ENCODE measurements around the gene ST6GALNAC5.

DNA sequence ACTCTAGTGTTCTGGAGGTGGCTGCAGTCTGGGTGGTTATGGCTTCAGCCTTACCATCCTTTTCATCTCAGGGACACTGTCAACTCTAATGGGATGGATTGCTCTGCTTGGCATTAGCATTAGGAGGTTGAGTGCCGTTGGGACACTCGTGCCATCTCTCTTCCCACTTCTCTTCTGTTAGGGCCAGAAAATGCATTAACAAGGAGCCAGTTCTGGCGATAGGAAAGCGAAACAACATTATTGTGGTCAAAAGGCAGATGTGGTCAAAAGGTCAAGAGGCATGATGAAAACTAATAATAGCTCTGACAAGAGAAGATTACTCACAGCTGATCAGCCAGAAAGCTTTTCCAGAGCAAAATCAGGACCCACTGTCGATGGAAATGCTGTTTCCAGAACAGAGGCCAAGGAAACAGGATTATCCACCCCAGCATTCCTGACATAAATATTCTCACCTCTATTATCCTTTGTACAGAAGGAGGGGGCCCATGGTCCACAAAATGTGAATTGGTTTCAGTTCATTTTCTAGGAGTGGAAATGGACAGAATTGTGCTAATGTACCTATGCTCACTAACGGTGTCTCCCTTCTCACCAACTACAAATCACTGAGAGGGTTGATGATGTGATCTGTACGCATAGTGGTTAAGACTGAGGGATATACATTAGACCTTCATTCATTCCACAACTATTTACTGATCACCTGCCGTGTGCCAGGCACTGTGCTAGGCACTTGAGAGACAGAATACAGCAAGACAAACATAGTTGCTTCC lies 72.0 kb downstream of the ST6GALNAC5 start:
- no peak for TF ChIP-seq EZH2 (IDR thresholded peaks at IDR 0.05; ENCODE audit: low read depth)
- TF ChIP-seq, protein P1, sequence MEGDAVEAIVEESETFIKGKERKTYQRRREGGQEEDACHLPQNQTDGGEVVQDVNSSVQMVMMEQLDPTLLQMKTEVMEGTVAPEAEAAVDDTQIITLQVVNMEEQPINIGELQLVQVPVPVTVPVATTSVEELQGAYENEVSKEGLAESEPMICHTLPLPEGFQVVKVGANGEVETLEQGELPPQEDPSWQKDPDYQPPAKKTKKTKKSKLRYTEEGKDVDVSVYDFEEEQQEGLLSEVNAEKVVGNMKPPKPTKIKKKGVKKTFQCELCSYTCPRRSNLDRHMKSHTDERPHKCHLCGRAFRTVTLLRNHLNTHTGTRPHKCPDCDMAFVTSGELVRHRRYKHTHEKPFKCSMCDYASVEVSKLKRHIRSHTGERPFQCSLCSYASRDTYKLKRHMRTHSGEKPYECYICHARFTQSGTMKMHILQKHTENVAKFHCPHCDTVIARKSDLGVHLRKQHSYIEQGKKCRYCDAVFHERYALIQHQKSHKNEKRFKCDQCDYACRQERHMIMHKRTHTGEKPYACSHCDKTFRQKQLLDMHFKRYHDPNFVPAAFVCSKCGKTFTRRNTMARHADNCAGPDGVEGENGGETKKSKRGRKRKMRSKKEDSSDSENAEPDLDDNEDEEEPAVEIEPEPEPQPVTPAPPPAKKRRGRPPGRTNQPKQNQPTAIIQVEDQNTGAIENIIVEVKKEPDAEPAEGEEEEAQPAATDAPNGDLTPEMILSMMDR (conservative IDR thresholded peaks at IDR 0.05): no peak
